Heart left ventricle (tissue), 16 donors: ENCODE data around the gene WDR17. TPM values are rescaled to one million over a fixed set of nuclear protein-coding genes. Genes with fewer than 3 reads are reported as not detected.
A peak's percentile ranks its signal among the peaks of the same experiment; 100 is the strongest.

Source experiments
- ATAC-seq, 4 donors: fragments of 200-7000 bp; cut with Tn5 transposase; one replicate each; pipeline ENCODE4 v1.9.1; 2020 to 2022; ENCODE audit warnings: moderate library complexity in 4 of 4, mild to moderate bottlenecking in 3 of 4, moderate number of reproducible peaks in 1 of 4
- DNase-seq, 5 donors: peaks; one replicate each; pipeline ENCODE4 v3.0.0-alpha.2; 2020
- H3K27ac ChIP-seq, 12 donors: fragments of 200-600 bp; sonication (generic) in 4 of 12; one replicate each; pipeline versions ENCODE4 v1.5.0 to v1.8.0; 2016 to 2022; ENCODE audit warnings: mild to moderate bottlenecking in 2 of 12
- H3K27me3 ChIP-seq, 9 donors: fragments of 200-600 bp; sonication (generic) in 2 of 9; one replicate each; pipeline versions ENCODE4 v1.5.1 to v1.8.0; 2016 to 2022; ENCODE audit warnings: mild to moderate bottlenecking in 3 of 9
- H3K36me3 ChIP-seq, 9 donors: fragments of 200-600 bp; sonication (generic) in 2 of 9; one replicate each; pipeline versions ENCODE4 v1.5.0 to v1.8.0; 2018 to 2022; ENCODE audit warnings: mild to moderate bottlenecking in 2 of 9
- H3K4me1 ChIP-seq, 12 donors: fragments of 200-600 bp; sonication (generic) in 4 of 12; one replicate each; pipeline versions ENCODE4 v1.5.0 to v1.8.0; 2016 to 2022; ENCODE audit warnings: mild to moderate bottlenecking in 3 of 12
- H3K4me3 ChIP-seq, 12 donors: fragments of 200-600 bp; sonication (generic) in 4 of 12; one replicate each; pipeline versions ENCODE4 v1.5.0 to v1.8.0; 2017 to 2022; ENCODE audit warnings: mild to moderate bottlenecking in 9 of 12, moderate library complexity in 4 of 12
- H3K9me3 ChIP-seq, 12 donors: fragments of 200-600 bp; sonication (generic) in 4 of 12; one replicate each; pipeline versions ENCODE4 v1.5.0 to v1.8.0; 2016 to 2022; ENCODE audit warnings: mild to moderate bottlenecking in 1 of 12
- CTCF ChIP-seq, 12 donors: fragments of 200-600 bp; sonication (generic) in 4 of 12; IDR thresholded peaks; one replicate each; pipeline versions ENCODE4 v1.5.0 to v1.8.0; 2018 to 2022; ENCODE audit warnings: antibody characterized with exemption in 12 of 12, mild to moderate bottlenecking in 5 of 12
- POLR2A ChIP-seq, 2 donors: fragments of 450-650 bp; IDR thresholded peaks; one replicate each; pipeline ENCODE4 v1.6.1; 2017; ENCODE audit warnings: antibody characterized with exemption in 2 of 2, mild to moderate bottlenecking in 2 of 2, moderate library complexity in 2 of 2
- WGBS, 4 donors: extraction: QIAGEN DNeasy Blood & Tissue Kit in 2 of 4; methylation state at CpG; one replicate each; pipeline versions ENCODE4 v1.1.5 to v1.1.7; 2013 to 2018; 5-methylcytosine and 5-hydroxymethylcytosine counted together
- intact Hi-C, 10 donors: fragments of 100-400 bp; cut with DNase I; formaldehyde crosslinking; loops; one replicate each; pipeline versions ENCODE4 v1.11.1 to v1.14.2; 2022
- polyA plus RNA-seq, 2 donors: library from polyadenylated mRNA; stranded (reverse); fragments of 200-250 nt; gene quantifications; one replicate each; pipeline ENCODE4 v1.2.3, GENCODE V29; 2013
- total RNA-seq, 9 donors: library from RNA; depleted of rRNA in 2 of 9; stranded (reverse); fragments of >200 nt in 2 of 9; fragmentation: NEBNext Ultra II Directional in 3 of 9; extraction: Animal tissue kit (Norgen Biotek cat#: 25700) in 3 of 9; gene quantifications; one replicate each; pipeline versions ENCODE4 v1.1.0 to v1.2.4, GENCODE V29; 2016 to 2023
- donor health status: ischemic (EF 13 %, LVEDD 7.1; RV severe dilation, severe dysfunction).
- donor health status: healthy with polysubstance abuse.
- donor health status: DM: no; HTN: yes; CAD: no.
- donor health status: DM: no; HTN: no; CAD: no.
- donor health status: ischemic (EF 25% LVEDD 6.9; RV normal size, moderate dysfunction).
- donor health status: ischemic (EF 25% LVEDD 5.7; RV mildly dilated, moderate dysfunction).
- donor health status: healthy.
- donor health status: DM: yes; HTN: yes; CAD: no.
- donor health status: ischemic (EF 35%, LVEDD 5.7; RV mildly dilated, moderate dysfunction).
- donor health status: nonischemic (EF 11% LVEDD 7.7; RV severe dilation, severe dysfunction).
- donor health status: DM: yes; HTN: yes; CAD: no.
- donor health status: PGD.
- donor health status: ischemic (EF 29% LVEDD 5.4; RV normal size, mild dysfunction).
- donor health status: nonischemic (EF 23%, LVEDD 6.1; RV moderate dilation, normal function).

The WDR17 gene
- total and polyA plus RNA-seq, 11 donors, result 0.21 to 1.4 (median 0.58) TPM

GRCh38 chr4:176054942-176055341 lies 10.7 kb upstream of the WDR17 start:
- no peaks in the 10 kb centered on the region for H3K9me3 ChIP-seq
- peak in 4 of 12 donors; percentile 16 to 42 (median 34) for TF ChIP-seq CTCF (IDR thresholded peaks at IDR 0.05)
- no peak for TF ChIP-seq POLR2A (IDR thresholded peaks at IDR 0.05)
- H3K4me3 ChIP-seq, result no peak overlapping the region
- 22 to 50% (median 43%) methylated on average over 2 of the region's 2 CpGs for WGBS, 4 donors
- intact Hi-C loops, result no loop called here
- no peak for DNase-seq
- no peaks in the 10 kb centered on the region for H3K4me1 ChIP-seq
- H3K36me3 ChIP-seq, result no peaks in the 10 kb centered on the region
- ATAC-seq, result no peak
- H3K27me3 ChIP-seq, result no peaks in the 10 kb centered on the region
- H3K27ac ChIP-seq, result no peak overlapping the region

GRCh38 chr4:176063718-176064117 lies 1.9 kb upstream of the WDR17 start:
- DNase-seq (peak in 1 of 5 donors; percentile 24), ATAC-seq (no peak)
- intact Hi-C loops, result no loop called here
- peaks cover 0 to 12% (median 2%) of the 10 kb centered on the region in 12 donors for H3K4me1 ChIP-seq
- peaks cover 0 to 23% (median 4%) of the 10 kb centered on the region in 9 donors for H3K27me3 ChIP-seq
- no peak for TF ChIP-seq POLR2A (IDR thresholded peaks at IDR 0.05)
- no peak for TF ChIP-seq CTCF (IDR thresholded peaks at IDR 0.05)
- H3K4me3 ChIP-seq, result no peak overlapping the region
- no peak overlapping the region for H3K27ac ChIP-seq
- 86 to 92% (median 89%) methylated on average over 20 of the region's 20 CpGs for WGBS, 4 donors
- no peaks in the 10 kb centered on the region for H3K9me3 ChIP-seq
- H3K36me3 ChIP-seq, result no peaks in the 10 kb centered on the region

- Histone ChIP-seq H3K9me3 (no peaks in the 10 kb centered on the region), H3K4me1 (peaks cover 0 to 12% (median 2%) of the 10 kb centered on the region in 12 donors), H3K36me3 (no peaks in the 10 kb centered on the region), H3K4me3 (no peak overlapping the region), H3K27me3 (peaks cover 0 to 23% (median 4%) of the 10 kb centered on the region in 9 donors), H3K27ac (no peak overlapping the region)
- 88 to 95% (median 92%) methylated on average over 2 of the region's 2 CpGs for WGBS, 4 donors
- TF ChIP-seq POLR2A (IDR thresholded peaks at IDR 0.05), result no peak
- no peak for TF ChIP-seq CTCF (IDR thresholded peaks at IDR 0.05)
- ATAC-seq, result no peak
- intact Hi-C loops, result no loop called here
- no peak for DNase-seq
Observed at GRCh38 chr4:176064539-176064938, 1.1 kb upstream of the WDR17 start.

GRCh38 chr4:176066757-176067156 lies 1.1 kb downstream of the WDR17 start:
- 71 to 77% (median 75%) methylated on average over 6 of the region's 6 CpGs for WGBS, 4 donors

More at GRCh38 chr4:176066757-176067156, 1.1 kb downstream of the WDR17 start:
- Histone ChIP-seq H3K27ac (no peak overlapping the region), H3K27me3 (peaks cover 0 to 23% (median 4%) of the 10 kb centered on the region in 9 donors), H3K36me3 (no peaks in the 10 kb centered on the region), H3K4me3 (peak overlapping the region in 5 of 12 donors; percentile 54 to 68 (median 63)), H3K9me3 (no peaks in the 10 kb centered on the region), H3K4me1 (peaks cover 0 to 12% (median 2%) of the 10 kb centered on the region in 12 donors)
- TF ChIP-seq CTCF (IDR thresholded peaks at IDR 0.05), result no peak
- no peak for TF ChIP-seq POLR2A (IDR thresholded peaks at IDR 0.05)
- DNase-seq, result no peak
- no peak for ATAC-seq
- intact Hi-C loops, result no loop called here
